HepG2 (cell line): Measurements from ENCODE around the gene OLFM4. TPM values are rescaled to one million over a fixed set of nuclear protein-coding genes. Genes with fewer than 3 reads are reported as not detected.

ENCODE experiments used
- ISL2 ChIP-seq: sonication (generic); formaldehyde crosslinking; IDR thresholded peaks from 2 replicates; pipeline ENCODE4 v1.5.0; 2020; ENCODE audit warnings: missing genetic modification reagents
- MYNN ChIP-seq: sonication (generic); formaldehyde crosslinking; IDR thresholded peaks from 2 replicates; pipeline ENCODE4 v1.4.0; 2020; ENCODE audit warnings: mild to moderate bottlenecking, low read depth, missing genetic modification reagents
- PRMT3 ChIP-seq: sonication (generic); formaldehyde crosslinking; IDR thresholded peaks from 2 replicates; pipeline ENCODE4 v1.8.1; 2022; ENCODE audit warnings: low read depth, mild to moderate bottlenecking, moderate library complexity, missing genetic modification reagents, borderline replicate concordance
- RAD21 ChIP-seq: fragments of 450-650 bp; formaldehyde crosslinking; IDR thresholded peaks from 2 replicates; pipeline ENCODE4 v1.5.0; 2020; ENCODE audit warnings: mild to moderate bottlenecking
- RAD51 ChIP-seq: fragments of 450-650 bp; IDR thresholded peaks from 2 replicates; pipeline ENCODE4 v1.6.1; 2016; ENCODE audit warnings: borderline replicate concordance
- RXRA ChIP-seq: sonication (generic); formaldehyde crosslinking; IDR thresholded peaks from 2 replicates; pipeline ENCODE4 v1.5.1; 2020; ENCODE audit warnings: missing genetic modification reagents
- SRSF4 ChIP-seq: fragments of 200-400 bp; formaldehyde crosslinking; IDR thresholded peaks from one replicate; pipeline ENCODE4 v1.6.1; 2018; ENCODE audit warnings: mild to moderate bottlenecking, low read depth, low read length, moderate library complexity; ENCODE audit not compliant: poor library complexity, severe bottlenecking
- ZNF124 ChIP-seq: sonication (generic); formaldehyde crosslinking; IDR thresholded peaks from 2 replicates; pipeline ENCODE4 v1.4.0; 2020; ENCODE audit warnings: missing genetic modification reagents
- ZNF468 ChIP-seq: sonication (generic); formaldehyde crosslinking; IDR thresholded peaks from 2 replicates; pipeline ENCODE4 v1.8.0; 2022; ENCODE audit warnings: mild to moderate bottlenecking, moderate library complexity, missing genetic modification reagents
- polyA plus RNA-seq, 8 experiments: library from polyadenylated mRNA; depleted of rRNA in 3 of 8; stranded (reverse) in 7 of 8; unstranded in 1 of 8; fragments of >200 nt; fragmentation: Illumina TruSeq in 4 of 8; extraction: Trizol in 4 of 8; gene quantifications; 2 replicates each; pipeline versions ENCODE4 v1.2.1 to v1.2.3, GENCODE V29; 2011 to 2016; ENCODE audit warnings: low read depth in 4 of 8, missing spikeins in 1 of 8, mixed read lengths in 1 of 8; ENCODE audit not compliant: insufficient read depth in 1 of 8
- total RNA-seq, 5 experiments: library from RNA; depleted of rRNA; stranded (reverse); fragments of >200 nt; fragmentation: Illumina TruSeq; extraction: Trizol; gene quantifications; 2 replicates each; pipeline ENCODE4 v1.2.3, GENCODE V29; 2016; ENCODE audit warnings: low read depth in 1 of 5
- TF ChIP-seq, protein P1 (sequence below): sonication (generic); formaldehyde crosslinking; IDR thresholded peaks from 2 replicates; pipeline ENCODE4 v1.5.1; 2020; ENCODE audit warnings: missing genetic modification reagents, mild to moderate bottlenecking, borderline replicate concordance
- TF ChIP-seq, protein P2 (sequence below): sonication (generic); formaldehyde crosslinking; IDR thresholded peaks from 2 replicates; pipeline ENCODE4 v1.5.1; 2020; ENCODE audit warnings: missing genetic modification reagents, mild to moderate bottlenecking, borderline replicate concordance
- TF ChIP-seq, protein P3 (sequence below): sonication (generic); formaldehyde crosslinking; IDR thresholded peaks from 2 replicates; pipeline ENCODE4 v1.4.0; 2020; ENCODE audit warnings: missing genetic modification reagents, borderline replicate concordance

Gene OLFM4
- total and polyA plus RNA-seq, 2 of the 13 experiments (the other 11 are each of a cell fraction or from before 2014, with no cell fraction given): not detected

DNA sequence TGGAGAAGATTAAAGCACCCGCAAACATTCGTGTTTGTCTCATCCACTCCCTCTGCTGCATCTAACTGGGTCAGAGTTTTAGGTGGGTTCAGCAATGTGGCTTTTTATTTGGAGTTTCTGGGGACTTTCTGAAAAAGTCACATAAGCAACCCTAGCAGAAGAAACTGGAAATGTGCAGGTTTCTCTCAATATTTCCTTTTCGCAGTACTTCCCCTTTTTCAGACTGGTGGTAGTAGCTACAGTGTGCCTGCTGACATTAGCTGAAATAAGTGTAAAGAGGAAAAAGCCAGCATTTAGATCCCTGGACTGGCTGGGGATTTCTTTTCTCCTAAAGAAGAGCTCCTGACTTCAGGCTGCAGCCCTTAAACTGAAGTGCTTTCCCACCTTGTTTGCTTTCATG is 15.9 kb upstream of the OLFM4 start (continued):
- TF ChIP-seq, protein P1, sequence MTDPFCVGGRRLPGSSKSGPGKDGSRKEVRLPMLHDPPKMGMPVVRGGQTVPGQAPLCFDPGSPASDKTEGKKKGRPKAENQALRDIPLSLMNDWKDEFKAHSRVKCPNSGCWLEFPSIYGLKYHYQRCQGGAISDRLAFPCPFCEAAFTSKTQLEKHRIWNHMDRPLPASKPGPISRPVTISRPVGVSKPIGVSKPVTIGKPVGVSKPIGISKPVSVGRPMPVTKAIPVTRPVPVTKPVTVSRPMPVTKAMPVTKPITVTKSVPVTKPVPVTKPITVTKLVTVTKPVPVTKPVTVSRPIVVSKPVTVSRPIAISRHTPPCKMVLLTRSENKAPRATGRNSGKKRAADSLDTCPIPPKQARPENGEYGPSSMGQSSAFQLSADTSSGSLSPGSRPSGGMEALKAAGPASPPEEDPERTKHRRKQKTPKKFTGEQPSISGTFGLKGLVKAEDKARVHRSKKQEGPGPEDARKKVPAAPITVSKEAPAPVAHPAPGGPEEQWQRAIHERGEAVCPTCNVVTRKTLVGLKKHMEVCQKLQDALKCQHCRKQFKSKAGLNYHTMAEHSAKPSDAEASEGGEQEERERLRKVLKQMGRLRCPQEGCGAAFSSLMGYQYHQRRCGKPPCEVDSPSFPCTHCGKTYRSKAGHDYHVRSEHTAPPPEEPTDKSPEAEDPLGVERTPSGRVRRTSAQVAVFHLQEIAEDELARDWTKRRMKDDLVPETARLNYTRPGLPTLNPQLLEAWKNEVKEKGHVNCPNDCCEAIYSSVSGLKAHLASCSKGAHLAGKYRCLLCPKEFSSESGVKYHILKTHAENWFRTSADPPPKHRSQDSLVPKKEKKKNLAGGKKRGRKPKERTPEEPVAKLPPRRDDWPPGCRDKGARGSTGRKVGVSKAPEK: no peak
- TF ChIP-seq RAD51: no peak
- no peak for TF ChIP-seq PRMT3 (CRISPR knock-in tag)
- TF ChIP-seq, protein P2, sequence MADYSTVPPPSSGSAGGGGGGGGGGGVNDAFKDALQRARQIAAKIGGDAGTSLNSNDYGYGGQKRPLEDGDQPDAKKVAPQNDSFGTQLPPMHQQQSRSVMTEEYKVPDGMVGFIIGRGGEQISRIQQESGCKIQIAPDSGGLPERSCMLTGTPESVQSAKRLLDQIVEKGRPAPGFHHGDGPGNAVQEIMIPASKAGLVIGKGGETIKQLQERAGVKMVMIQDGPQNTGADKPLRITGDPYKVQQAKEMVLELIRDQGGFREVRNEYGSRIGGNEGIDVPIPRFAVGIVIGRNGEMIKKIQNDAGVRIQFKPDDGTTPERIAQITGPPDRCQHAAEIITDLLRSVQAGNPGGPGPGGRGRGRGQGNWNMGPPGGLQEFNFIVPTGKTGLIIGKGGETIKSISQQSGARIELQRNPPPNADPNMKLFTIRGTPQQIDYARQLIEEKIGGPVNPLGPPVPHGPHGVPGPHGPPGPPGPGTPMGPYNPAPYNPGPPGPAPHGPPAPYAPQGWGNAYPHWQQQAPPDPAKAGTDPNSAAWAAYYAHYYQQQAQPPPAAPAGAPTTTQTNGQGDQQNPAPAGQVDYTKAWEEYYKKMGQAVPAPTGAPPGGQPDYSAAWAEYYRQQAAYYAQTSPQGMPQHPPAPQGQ (CRISPR knock-in tag): no peak
- TF ChIP-seq SRSF4: no peak
- no peak for TF ChIP-seq ZNF468 (CRISPR knock-in tag)
- TF ChIP-seq RXRA (CRISPR knock-in tag): no peak
- no peak for TF ChIP-seq ZNF124
- no peak for TF ChIP-seq RAD21
- TF ChIP-seq ISL2 (CRISPR knock-in tag): no peak
- TF ChIP-seq, protein P3, sequence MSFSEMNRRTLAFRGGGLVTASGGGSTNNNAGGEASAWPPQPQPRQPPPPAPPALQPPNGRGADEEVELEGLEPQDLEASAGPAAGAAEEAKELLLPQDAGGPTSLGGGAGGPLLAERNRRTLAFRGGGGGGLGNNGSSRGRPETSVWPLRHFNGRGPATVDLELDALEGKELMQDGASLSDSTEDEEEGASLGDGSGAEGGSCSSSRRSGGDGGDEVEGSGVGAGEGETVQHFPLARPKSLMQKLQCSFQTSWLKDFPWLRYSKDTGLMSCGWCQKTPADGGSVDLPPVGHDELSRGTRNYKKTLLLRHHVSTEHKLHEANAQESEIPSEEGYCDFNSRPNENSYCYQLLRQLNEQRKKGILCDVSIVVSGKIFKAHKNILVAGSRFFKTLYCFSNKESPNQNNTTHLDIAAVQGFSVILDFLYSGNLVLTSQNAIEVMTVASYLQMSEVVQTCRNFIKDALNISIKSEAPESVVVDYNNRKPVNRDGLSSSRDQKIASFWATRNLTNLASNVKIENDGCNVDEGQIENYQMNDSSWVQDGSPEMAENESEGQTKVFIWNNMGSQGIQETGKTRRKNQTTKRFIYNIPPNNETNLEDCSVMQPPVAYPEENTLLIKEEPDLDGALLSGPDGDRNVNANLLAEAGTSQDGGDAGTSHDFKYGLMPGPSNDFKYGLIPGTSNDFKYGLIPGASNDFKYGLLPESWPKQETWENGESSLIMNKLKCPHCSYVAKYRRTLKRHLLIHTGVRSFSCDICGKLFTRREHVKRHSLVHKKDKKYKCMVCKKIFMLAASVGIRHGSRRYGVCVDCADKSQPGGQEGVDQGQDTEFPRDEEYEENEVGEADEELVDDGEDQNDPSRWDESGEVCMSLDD (CRISPR knock-in tag): no peak
- TF ChIP-seq MYNN: no peak
